GM18498 (cell line): ENCODE measurements around the gene GPLD1.
"Not testable (repeated sequence)": the region's sequence is repeated elsewhere in the genome, so short reads cannot be mapped to it uniquely, and the experiment has no call there.

Source experiments
- ATAC-seq: cut with Tn5 transposase; IDR thresholded peaks from one replicate; pipeline ENCODE4 v1.9.1; 2021; ENCODE audit warnings: mild to moderate bottlenecking, moderate library complexity; ENCODE audit not compliant: unreplicated experiment

The GPLD1 gene

GRCh38 chr6:24415753-24416152, 73.6 kb downstream of the GPLD1 start:
- peak; percentile 72 for ATAC-seq

GRCh38 chr6:24414531-24414930, 74.8 kb downstream of the GPLD1 start:
- not testable (repeated sequence) for ATAC-seq

- no peak for ATAC-seq
Observed at GRCh38 chr6:24412294-24412693, 77.1 kb downstream of the GPLD1 start.

GRCh38 chr6:24410622-24411021, 78.8 kb downstream of the GPLD1 start:
- no peak for ATAC-seq

- ATAC-seq: peak; percentile 95
Observed at GRCh38 chr6:24408719-24409410, 80.5 kb downstream of the GPLD1 start.

GRCh38 chr6:24405262-24405661, 84.1 kb downstream of the GPLD1 start:
- ATAC-seq: no peak

GRCh38 chr6:24403501-24403824, 85.9 kb downstream of the GPLD1 start:
- no peak for ATAC-seq

GRCh38 chr6:24402697-24403500, 86.5 kb downstream of the GPLD1 start, which contains the start of gene MRS2:
TSS of gene MRS2 (plus strand) at chr6:24402936. CDS start at chr6:24403047, 111 bp downstream.
- ATAC-seq: peak; percentile 97

- ATAC-seq: no peak
Observed at GRCh38 chr6:24401458-24401857, 87.9 kb downstream of the GPLD1 start.

- ATAC-seq: not testable (repeated sequence)
Observed at GRCh38 chr6:24400045-24401039, 89.0 kb downstream of the GPLD1 start.

GRCh38 chr6:24397631-24398030, 91.7 kb downstream of the GPLD1 start:
- no peak for ATAC-seq

GRCh38 chr6:24396824-24397223, 92.6 kb downstream of the GPLD1 start:
- no peak for ATAC-seq

GRCh38 chr6:24394780-24395437, 94.5 kb downstream of the GPLD1 start:
- no peak for ATAC-seq

GRCh38 chr6:24394061-24394779, 95.2 kb downstream of the GPLD1 start:
- ATAC-seq: no peak

- ATAC-seq: peak; percentile 79
Observed at GRCh38 chr6:24391756-24392405, 97.5 kb downstream of the GPLD1 start.

- no peak for ATAC-seq
Observed at GRCh38 chr6:24391208-24391607, 98.2 kb downstream of the GPLD1 start.

GRCh38 chr6:24387818-24388217, 101.6 kb downstream of the GPLD1 start:
- ATAC-seq: no peak

- no peak for ATAC-seq
Observed at GRCh38 chr6:24385536-24386269, 103.7 kb downstream of the GPLD1 start.
